HG02981 (cell line): ENCODE measurements around the gene SIX5.
A peak's percentile ranks its signal among the peaks of the same experiment; 100 is the strongest.

Experiments
- ATAC-seq: cut with Tn5 transposase; IDR thresholded peaks from one replicate; pipeline ENCODE4 v1.9.1; 2021; ENCODE audit warnings: mild to moderate bottlenecking, moderate library complexity; ENCODE audit not compliant: unreplicated experiment

SIX5 gene

DNA sequence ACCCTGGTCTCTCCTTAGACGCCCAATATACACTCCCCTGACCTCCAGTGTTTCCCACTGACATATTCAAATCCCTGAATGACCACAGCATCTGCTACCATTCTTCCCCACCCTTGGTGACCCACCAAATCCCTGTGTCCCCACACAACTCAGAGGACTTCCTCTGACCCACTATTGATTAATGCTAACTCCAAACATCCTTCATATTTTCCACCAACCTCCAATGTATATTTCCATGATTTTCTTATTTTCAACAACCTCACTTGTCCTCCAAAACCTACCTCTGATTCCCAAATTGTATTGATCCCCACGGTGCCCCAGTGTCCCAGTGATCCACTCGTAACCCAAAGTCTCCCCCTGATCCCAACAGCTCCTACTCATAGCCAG is 24.1 kb upstream of the SIX5 start:
- ATAC-seq, result no peak

DNA sequence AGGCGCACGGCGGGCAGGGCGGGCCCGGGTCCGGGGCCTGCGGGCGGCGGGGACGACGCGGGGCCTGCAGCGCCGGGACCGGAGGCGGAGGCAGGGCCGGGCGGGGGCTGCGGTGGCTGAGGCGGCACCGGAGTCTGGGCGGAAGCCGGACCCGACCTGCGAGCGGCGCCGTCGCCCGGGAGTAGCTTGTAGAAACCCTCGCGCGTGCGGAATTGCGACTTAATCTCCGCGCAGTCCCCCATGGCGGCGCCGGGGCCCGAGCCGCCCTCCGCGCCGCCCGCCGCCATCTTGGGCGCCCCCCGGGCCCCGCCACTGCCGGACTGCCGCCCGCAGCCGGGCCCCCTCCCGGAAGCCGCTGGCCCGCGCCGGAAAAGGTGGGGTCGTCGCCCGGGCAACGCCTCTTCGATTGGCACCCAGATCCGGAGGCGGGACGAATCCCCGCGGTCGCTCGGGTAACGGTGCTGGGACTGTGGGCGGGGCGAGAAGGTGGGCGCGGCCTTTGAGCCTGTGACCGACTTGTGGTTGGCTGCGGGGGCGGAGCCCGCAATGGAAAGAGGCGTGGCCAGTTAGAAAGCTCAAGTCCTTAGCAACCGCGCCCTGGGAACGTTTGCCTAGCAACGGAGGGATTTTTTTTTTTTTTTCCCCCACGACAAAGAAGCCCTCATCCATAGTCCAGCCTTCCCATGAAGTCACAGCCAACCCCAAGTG is 23.6 kb upstream of the SIX5 start, which contains the start of gene DMWD:
Gene DMWD, minus strand, starts transcription at position 376 of the 708 bp plus-strand sequence. Its CDS starts 89 bp downstream, at position 287.
- ATAC-seq, result peak; percentile 80

DNA sequence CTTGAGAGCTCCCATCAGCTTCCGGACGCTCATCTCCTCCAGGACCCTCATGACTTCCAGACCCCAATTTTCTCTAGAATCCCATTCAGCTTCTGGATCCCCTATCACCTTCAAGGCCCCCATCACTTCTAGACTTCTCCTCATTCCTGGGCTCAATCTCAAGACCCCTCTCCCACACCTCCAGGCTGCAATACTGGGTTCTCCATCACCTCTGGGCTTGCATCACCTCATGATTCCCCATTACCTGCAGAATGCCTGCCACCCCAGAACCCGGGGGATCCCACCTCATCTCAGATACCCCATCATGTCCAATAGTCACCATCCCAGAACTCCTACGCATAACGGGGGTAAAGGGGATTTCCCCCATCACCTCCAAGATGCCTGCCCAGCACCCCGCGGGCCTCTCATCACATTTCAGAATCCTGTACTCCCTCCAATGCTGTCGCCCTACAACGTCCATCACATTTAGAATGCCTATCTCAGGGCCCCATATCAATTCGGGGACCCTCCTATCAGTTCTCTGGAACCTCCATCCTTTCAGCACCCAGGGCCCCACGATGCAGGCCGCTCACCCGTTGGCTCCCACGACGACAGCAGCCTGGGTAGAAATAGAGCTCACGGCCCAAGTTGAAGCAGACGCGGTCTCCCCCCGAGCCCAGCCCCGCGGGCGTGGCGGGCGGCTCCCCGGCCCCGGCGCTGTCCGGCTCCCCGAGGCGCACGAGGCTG is 22.9 kb upstream of the SIX5 start:
- no peak for ATAC-seq

DNA sequence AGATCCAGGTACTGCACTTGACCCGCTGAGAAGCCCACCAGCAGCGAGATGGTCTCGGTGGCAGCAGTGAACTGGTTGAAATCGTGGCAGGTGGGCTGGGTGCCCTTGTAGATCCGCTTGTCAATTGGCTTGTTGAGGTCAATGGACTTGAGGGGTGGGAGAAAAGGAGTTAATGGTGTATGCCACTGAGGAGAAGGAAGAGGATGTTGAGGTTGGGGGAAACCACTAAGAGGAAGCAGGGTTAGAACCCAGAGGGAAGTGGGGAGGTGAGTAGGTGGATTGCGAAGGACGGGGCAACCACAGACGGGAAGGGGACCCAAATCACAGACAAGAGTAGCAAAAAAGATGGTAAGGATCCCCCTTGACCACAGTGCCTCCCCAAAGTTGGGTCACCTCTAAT is 21.9 kb upstream of the SIX5 start:
- ATAC-seq, result no peak

DNA sequence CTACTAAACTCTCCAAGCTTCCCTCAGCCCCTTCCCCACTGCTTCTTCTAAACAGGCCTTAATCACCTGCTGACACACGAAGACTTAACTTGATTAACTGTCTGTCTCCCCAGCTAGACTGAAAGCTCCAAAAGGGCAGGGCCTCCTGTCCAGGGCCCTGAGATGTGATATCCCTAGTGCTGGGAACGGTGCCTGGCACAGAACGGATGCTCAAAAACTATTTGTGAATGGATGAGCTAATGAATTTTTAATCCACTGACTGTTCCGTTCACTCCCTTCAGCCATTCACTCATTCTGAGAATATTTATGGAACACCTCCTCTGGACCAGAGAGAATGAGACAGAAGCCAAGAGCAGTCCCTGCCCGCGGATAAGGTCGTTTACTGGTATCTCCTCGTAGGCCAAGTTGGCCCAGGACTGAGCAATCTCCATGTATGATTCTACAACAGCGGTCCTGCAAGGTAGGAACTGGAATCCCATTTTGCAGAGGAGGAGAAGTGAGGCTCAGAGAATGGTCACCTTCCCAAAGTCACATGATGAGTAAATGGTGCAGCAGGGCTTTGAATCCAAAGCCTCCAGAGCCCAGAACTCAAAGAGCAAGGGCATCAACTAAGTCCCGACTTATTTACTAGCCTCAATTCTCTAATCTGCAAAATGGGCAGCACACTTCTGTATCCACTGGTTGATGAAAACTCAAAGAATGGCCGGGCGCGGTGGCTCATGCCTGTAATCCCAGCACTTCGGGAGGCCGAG is 20.2 kb upstream of the SIX5 start:
- ATAC-seq, result no peak

DNA sequence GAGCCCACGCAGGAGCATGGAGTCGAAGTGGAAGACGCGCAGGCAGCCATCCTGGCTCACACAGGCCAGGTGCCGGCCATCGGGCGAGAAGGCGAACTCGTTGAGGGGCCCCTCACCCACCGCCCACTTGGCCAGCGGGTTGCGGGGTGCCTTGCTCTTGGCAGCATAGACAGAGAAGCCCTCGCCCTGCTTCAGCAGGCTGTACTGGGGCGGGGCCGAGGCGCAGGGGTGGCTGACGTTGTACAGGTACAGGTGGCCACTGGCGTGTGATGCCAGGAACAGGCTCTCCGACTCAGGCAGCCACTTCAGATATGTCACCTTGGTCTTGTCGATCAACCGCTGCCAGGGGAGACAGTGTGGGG is 17.5 kb upstream of the SIX5 start:
- ATAC-seq, result no peak

DNA sequence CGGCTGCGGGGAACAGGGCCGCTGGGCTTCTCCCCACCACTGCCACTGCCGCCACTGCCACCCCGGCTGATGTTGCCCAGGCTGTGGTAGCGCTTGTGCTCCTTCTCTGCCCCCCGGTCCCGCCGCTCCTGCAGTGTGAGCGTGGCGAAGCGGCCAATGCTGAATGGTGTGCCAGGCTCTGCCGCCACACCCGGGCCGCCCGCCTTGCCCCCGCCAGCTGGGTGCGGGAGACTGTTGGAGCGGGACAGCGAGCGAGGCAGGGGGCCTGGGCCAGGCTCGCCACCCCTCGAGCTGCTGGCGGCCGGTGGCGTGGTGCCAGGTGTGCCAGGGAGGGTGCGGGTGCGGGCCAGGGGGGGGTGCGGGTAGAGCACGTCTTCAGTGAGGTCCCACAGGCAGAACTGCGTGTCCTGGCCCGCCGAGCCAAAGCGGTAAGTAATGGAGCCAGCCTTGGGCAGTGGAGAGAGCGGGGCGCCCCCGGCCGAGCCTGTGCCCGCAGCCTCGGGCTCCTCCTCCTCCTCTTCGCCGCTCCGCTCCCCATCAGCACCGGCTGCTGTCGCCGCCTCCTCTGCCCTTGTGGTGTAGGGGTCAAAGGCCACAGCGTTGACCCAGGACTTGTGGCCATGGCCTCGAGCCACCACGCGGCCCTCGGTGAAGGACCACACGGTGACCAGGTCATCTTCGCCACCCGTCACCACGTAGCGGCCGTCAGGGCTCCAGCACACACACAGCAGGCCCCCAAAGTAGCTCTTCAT is 16.9 kb upstream of the SIX5 start:
- ATAC-seq, result no peak

DNA sequence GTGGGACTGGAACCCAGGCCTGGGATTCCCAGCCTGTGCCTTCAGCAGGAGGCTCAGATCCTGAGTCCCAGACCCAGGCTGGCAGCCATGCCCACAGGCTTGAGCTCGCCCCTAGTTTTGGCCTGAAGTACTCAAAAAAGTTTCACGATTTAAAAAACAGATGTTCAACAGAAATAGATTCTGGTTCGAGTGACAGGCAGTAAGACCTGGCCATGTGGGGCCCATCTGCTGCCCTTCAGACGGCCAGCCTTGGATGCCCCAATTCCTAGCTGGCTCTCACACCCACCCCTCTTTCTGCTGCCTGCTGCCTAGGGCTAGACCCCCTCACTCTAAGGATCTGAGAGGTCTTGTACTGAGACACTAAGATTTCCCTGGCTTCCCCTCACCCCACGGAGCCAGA is 16.0 kb upstream of the SIX5 start:
- ATAC-seq, result no peak

DNA sequence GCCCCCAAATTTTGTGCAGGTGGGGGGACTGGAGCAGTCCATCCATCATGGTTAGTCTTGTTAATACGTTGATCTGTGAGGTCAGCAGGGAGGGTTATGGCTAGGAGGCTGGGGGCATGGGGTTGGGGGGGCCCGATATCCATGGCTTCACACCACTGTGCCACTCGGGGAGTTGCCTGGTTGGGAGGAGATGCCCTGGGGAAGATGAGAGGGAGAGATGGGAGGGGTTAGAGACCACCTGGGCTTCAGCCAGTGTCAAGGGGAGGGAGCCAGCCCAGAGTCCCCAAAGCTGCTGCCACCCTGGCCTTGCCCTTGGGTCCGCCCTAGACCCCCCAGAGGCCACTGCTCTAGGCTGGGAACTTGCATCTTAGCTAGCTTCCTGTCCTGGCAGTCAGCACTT is 15.0 kb upstream of the SIX5 start:
- ATAC-seq, result no peak

DNA sequence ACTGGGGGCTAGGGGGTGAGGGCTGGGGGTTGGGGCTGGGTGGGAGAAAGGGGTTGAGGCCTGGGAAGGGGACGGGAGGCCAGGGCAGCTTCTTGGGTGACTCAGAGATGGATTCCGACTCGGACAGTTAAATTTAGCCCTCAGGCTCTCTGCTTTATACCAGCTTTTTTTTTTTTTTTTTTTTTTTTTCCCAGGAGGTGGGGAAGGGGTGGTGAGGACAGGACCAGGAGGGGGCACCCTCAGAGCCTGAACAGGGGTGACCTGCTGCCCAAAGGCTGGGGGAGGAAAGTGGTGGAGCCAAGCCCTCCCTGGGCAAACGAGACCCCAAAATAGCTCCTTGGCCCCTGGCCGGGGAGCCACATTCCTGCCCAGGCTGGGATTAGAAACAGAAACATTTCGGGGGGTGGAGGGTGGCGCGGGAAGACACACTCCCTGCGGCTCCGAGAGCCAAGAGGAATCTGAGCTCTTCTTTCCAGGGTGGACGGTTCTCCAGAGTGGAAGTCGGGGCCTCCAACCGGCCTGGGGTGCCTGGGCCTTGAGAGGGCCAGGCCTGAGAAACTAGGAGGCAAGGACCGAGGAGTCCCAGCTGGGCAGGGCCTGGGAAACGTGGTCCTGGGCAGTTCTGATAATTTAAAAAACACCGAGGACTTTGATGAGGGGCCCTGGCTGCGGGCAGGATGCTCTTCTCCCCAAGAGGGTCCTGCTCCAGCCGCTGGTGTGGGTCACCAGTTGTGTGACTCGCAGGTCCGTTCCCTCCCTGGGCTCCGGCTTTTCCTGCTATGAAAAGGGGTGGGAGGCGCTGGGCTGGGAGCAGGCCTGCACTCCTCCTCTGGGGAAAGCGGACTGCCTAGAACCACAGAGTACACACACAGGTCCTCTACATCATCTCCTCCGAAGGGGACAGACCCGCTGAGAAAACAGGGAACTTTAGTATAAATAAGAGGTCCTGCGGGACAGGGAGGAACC is 14.1 kb upstream of the SIX5 start:
- no peak for ATAC-seq

DNA sequence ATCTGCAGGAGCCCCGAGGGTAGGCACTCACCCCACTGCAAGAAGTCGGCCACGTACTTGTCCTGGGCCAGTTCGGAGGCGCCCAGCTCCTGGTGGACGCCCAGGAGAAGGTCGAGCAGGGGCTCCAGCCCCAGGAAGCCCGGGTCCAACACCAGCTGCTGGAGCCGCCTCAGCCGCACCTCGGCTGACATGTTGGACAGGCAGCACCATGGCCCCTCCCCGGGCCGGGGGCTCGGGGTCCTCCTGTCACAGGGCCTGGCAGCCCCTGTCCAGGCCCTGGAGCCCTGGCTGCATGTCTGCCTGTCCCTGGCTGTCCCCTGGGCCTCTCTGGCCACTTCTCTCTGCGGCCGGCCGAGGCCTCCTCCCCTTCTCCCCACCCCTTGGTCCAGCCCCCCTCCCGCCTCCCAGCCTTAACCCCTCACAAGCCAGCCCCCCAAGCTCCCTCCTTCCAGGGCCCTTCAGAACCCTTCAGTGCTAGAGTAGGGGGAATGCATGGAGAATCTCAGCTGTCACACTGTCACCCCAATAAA is 13.2 kb upstream of the SIX5 start, which contains the start of gene DMPK:
Gene DMPK, minus strand, starts transcription at position 329 of the 530 bp plus-strand sequence. Its CDS starts 138 bp downstream, at position 191.
- ATAC-seq, result no peak

DNA sequence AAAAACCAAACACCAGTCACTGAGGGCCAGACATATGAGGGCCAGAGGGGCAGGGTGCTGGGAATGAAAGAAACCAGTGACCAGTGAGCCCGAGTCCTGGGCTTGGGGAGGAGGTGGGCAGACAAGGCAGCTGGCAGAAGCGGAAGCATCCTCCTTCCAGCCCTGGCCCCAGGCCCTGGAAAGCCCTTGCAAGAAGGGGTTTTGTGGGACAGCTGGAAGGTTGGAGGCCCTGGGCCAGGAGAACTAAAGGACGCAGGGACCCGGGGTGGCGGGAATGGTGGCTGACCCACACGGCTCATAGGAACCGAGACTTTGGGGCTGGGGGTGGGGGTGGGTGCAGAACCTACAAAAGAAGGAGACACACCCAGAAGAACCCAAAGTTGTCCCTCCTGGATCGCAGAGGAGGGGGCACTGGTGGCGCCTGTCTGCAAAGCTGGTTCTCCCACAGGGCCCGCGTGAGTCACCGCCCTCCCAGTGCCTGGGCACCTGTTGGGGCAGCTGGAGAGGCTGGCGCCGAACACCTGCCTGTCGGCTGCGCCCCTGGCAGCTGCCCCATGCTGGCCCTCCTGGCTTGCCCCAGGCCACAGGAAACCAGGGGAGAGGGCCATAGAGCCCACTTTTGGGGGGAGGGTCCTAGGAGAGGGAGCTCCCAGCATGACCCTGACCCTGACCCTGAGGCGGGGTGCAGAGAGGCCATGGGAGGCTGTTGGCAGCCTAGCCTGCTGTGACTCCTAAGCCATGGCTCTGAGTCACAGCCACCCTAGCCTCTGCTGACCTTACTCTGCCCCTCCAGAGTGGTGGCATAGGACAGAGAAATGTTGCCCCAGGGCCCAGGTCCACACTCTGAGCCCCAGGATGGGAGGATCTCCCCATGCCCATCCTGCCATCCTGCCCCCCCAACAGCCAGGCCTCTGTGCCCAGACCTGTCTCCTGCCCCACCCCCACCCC is 12.4 kb upstream of the SIX5 start:
- no peak for ATAC-seq

DNA sequence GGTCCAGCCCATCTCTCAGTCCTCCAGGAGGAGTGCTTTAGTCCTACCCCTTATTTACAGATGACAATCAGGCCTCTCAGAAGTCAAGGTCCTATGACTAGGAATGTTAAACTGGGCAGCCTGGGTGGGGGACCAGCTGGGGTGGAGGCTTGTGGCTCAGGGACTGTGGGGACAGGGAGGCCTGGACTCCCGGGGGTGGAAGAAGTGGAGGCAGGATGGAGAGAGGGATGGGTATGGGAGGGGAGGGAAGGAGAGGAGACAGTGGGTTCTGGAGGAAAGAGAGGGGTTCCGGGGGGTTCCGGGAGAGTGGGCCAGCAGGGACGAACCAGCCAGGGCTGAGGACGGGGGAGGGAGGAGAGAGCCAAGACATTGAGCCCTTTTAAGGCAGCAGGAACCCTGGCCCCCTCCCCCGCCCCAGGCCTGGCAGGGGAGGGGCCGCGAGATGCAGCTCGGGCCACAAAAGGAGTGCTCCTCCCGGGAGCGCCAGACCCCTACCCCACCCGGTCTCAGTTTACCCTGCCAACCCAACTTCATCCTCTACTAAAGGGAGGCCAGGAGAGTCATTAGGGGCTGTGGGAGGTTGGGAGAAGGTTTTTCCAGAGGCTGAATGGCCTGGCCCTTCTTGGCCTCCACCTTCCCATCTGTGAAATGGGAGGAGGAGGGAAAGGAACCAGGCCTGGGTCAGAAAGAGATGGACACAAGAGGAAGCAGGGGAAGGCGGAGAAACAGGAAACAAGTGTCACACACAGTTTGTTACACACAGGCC is 11.6 kb upstream of the SIX5 start:
- ATAC-seq, result no peak

DNA sequence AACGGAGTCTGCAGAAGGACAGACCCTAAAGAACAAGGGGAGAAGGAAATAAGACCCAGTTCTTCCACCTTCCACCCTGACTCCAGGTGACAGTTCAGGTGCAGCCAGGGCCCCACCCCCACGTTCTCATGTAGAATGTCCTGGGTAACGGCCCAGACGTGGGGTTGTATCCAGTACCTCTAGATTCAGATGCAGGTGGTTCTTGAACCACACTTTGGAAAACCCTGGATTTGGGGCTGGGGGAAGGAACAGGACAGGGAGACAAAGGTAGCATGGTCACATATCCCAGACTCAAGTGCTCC is 11.0 kb upstream of the SIX5 start:
- no peak for ATAC-seq

DNA sequence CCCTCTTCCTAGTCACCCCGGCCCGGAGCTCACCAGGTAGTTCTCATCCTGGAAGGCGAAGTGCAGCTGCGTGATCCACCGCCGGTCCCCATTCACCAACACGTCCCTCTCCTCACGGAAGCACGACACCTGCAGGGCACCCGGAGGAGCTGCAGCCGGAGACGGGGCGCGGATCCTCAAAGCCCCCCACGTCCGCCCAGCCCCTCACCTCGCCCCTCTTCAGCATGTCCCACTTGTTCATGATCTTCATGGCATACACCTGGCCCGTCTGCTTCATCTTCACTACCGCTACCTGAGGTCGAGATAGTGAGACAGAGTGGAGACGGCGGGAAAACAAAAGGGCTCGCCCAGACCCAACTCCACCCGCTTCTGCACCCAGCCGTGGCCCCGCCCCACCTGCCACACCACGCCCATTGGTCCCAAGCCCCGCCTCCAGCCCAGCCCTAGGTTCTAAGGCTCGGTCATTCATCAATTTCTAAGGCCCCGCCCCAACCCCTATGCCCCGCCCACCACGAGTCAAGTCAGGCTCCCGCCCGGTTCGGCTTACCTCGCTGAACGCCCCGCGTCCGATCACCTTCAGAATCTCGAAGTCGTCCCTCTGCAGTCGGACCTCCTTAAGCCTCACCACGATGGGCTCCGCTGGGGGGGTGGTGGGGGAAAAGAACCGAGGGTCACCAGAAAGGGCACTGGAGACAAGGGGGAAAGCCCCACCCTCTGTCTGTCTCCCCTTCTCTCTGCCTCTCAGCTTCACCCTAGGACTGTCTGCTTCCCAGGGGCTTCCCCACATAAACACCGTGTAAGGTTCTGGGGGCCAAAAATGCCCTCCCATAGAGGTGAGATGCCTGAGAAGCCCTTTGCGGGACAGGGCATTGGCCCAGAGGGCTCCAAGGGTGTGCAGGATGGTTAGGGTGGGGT is 10.4 kb upstream of the SIX5 start:
- peak; percentile 70 for ATAC-seq

DNA sequence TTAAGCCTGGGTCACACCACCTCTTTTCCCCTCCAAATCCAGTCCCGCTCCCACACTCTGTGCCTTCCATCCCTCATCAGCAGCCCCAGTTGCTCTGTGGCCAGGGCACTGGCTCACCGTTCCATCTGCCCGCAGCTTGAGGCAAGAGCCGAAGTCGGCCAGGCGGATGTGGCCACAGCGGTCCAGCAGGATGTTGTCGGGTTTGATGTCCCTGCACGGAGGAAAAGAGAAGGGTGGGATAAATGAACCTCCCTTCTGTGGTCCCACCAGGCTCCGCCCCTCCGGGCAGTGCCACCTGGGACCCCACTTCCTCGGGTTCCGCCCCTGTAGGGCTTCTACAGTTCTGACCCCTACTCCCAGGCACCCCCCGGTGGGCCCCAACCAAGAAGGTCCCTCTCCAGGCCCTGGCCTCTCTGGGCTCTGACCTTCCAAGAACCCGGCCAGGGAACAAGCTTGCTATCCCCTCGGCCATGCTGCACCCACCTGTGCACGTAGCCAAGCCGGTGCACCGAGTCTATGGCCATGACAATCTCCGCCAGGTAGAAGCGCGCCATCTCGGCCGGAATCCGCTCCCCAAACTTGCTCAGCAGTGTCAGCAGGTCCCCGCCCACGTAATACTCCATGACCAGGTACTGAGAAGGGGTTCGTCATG is 9.1 kb upstream of the SIX5 start:
- ATAC-seq, result no peak
